Sigmoid colon (tissue), 4 donors: ENCODE data around the gene CATSPERB.

Experiments used
- EP300 ChIP-seq, 4 donors: sonication (generic); formaldehyde crosslinking; IDR thresholded peaks; one replicate each; pipeline ENCODE4 v1.6.1; 2017; ENCODE audit warnings: antibody characterized with exemption in 4 of 4
- TF ChIP-seq, protein P1 (sequence below), 4 experiments: fragments of 450-650 bp in 3 of 4; fragments of 200-600 bp in 1 of 4; IDR thresholded peaks; one replicate each; pipeline ENCODE4 v1.5.1; 2016 to 2019; ENCODE audit warnings: antibody characterized with exemption in 4 of 4, mild to moderate bottlenecking in 3 of 4, moderate library complexity in 2 of 4

- TF ChIP-seq, protein P1, sequence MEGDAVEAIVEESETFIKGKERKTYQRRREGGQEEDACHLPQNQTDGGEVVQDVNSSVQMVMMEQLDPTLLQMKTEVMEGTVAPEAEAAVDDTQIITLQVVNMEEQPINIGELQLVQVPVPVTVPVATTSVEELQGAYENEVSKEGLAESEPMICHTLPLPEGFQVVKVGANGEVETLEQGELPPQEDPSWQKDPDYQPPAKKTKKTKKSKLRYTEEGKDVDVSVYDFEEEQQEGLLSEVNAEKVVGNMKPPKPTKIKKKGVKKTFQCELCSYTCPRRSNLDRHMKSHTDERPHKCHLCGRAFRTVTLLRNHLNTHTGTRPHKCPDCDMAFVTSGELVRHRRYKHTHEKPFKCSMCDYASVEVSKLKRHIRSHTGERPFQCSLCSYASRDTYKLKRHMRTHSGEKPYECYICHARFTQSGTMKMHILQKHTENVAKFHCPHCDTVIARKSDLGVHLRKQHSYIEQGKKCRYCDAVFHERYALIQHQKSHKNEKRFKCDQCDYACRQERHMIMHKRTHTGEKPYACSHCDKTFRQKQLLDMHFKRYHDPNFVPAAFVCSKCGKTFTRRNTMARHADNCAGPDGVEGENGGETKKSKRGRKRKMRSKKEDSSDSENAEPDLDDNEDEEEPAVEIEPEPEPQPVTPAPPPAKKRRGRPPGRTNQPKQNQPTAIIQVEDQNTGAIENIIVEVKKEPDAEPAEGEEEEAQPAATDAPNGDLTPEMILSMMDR (IDR thresholded peaks at IDR 0.05) = no peak
- TF ChIP-seq EP300 (IDR thresholded peaks at IDR 0.05) = no peak
Observed at GRCh38 chr14:91692075-91692474, 39.8 kb downstream of the CATSPERB start.
